ENCODE data around the gene CAMK1. TPM values are rescaled to one million over a fixed set of nuclear protein-coding genes. Genes with fewer than 3 reads are reported as not detected.

The CAMK1 gene
- polyA plus RNA-seq, 1 donor (not counting 4 experiments of a cell fraction or from before 2014, with no cell fraction given), result 2.3 TPM

GRCh38 chr3:9731206-9732079 lies 38.3 kb downstream of the CAMK1 start, which contains the start of gene BRPF1:
TSS of gene BRPF1 (plus strand) at chr3:9731735. CDS start at chr3:9734141, 2,406 bp downstream.
- Histone ChIP-seq H3K79me2 (ENCODE audit: control insufficient read depth, insufficient read depth, low read length) (peaks cover 36% of the 10 kb centered on the region), H4K20me1 (ENCODE audit: control insufficient read depth, extremely low read depth, insufficient read depth, low read length) (peaks cover 6% of the 10 kb centered on the region), H3K27ac (ENCODE audit: control insufficient read depth, insufficient read depth, low read length) (peak within 1 kb of the TSS; percentile 97), H2AFZ (ENCODE audit: control insufficient read depth, low read length) (peak within 1 kb of the TSS; percentile 96), H3K9me1 (ENCODE audit: control insufficient read depth, extremely low read depth, insufficient read depth, low read length) (no peaks in the 10 kb centered on the region), H3K9ac (ENCODE audit: control insufficient read depth, extremely low read depth, insufficient read depth, low read length) (peak within 1 kb of the TSS; percentile 98), H3K36me3 (ENCODE audit: control insufficient read depth in 2 of 2, extremely low read depth in 1 of 2, insufficient read depth in 2 of 2, low read length in 2 of 2) (peaks cover 11% of the 10 kb centered on the region in 2 experiments), H3K27me3 (ENCODE audit: control insufficient read depth, extremely low read depth, insufficient read depth, low read length) (no peaks in the 10 kb centered on the region), H3K9me3 (ENCODE audit: control insufficient read depth, low read depth, low read length) (no peaks in the 10 kb centered on the region), H3K4me2 (ENCODE audit: control insufficient read depth, extremely low read depth, insufficient read depth, low read depth, low read length) (peak within 1 kb of the TSS; percentile 100), H3K4me1 (ENCODE audit: control insufficient read depth, extremely low read depth, insufficient read depth, low read length) (peaks cover 15% of the 10 kb centered on the region), H3K4me3 (ENCODE audit: control insufficient read depth in 2 of 3, extremely low read depth in 1 of 3, insufficient read depth in 2 of 3, low read depth in 1 of 3, low read length in 3 of 3) (peak within 1 kb of the TSS; percentile 73 to 95 (median 82))
- dilution Hi-C loops (cut with MboI; ENCODE audit: extremely low pct_ligation_motif_present, low sequenced_read_pairs), result no loop called here
- TF ChIP-seq CTCF (optimal IDR thresholded peaks at IDR 0.05 in 1 of 3, IDR thresholded peaks at IDR 0.05 in 1 of 3, conservative IDR thresholded peaks at IDR 0.05 in 1 of 3; ENCODE audit: extremely low read depth in 1 of 3, insufficient read depth in 2 of 3, low read length in 3 of 3) (peak in 1 of 3 experiments; percentile 14), EZH2 (IDR thresholded peaks at IDR 0.05; ENCODE audit: low read length) (no peak)
- no peak for FAIRE-seq
- peak; percentile 87 for DNase-seq (ENCODE audit: low read depth, low spot score)

DNA sequence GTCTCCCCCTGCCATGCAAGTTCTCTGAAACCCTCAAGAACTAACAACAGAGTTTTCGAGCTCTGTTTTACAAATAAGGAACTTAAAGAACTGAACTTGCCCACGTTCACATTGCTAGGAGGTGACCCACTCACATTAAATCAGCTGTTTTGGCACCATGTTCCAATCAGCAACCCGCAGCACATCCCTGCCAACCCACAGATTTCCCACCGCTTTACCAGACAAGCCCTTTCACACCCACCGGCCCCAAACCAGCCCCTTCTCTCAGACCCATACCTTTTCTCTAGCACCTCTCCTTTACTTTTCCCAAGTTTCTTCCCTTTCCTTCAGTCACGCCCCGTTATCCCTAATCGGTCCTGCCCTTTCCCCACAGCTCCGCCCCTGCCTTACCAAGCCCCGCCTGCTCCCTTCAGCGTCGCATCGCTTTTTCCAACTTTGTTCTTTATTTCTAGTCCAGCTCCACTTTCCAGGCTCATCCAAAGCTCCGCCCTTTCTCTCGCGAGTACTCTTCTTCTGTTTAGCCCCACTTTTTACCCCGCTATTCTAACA lies 39.0 kb downstream of the CAMK1 start:
- Histone ChIP-seq H3K4me2 (ENCODE audit: control insufficient read depth, extremely low read depth, insufficient read depth, low read depth, low read length) (peak overlapping the region; percentile 82), H3K9me1 (ENCODE audit: control insufficient read depth, extremely low read depth, insufficient read depth, low read length) (no peaks in the 10 kb centered on the region), H3K27ac (ENCODE audit: control insufficient read depth, insufficient read depth, low read length) (peak overlapping the region; percentile 45), H2AFZ (ENCODE audit: control insufficient read depth, low read length) (peak overlapping the region; percentile 59), H3K4me3 (ENCODE audit: control insufficient read depth in 2 of 3, extremely low read depth in 1 of 3, insufficient read depth in 2 of 3, low read depth in 1 of 3, low read length in 3 of 3) (peak overlapping the region; percentile 51 to 73 (median 61)), H3K27me3 (ENCODE audit: control insufficient read depth, extremely low read depth, insufficient read depth, low read length) (no peaks in the 10 kb centered on the region), H3K9me3 (ENCODE audit: control insufficient read depth, low read depth, low read length) (no peaks in the 10 kb centered on the region), H4K20me1 (ENCODE audit: control insufficient read depth, extremely low read depth, insufficient read depth, low read length) (peaks cover 6% of the 10 kb centered on the region), H3K4me1 (ENCODE audit: control insufficient read depth, extremely low read depth, insufficient read depth, low read length) (peaks cover 15% of the 10 kb centered on the region), H3K9ac (ENCODE audit: control insufficient read depth, extremely low read depth, insufficient read depth, low read length) (peak overlapping the region; percentile 98), H3K36me3 (ENCODE audit: control insufficient read depth in 2 of 2, extremely low read depth in 1 of 2, insufficient read depth in 2 of 2, low read length in 2 of 2) (peaks cover 9 to 11% of the 10 kb centered on the region in 2 experiments), H3K79me2 (ENCODE audit: control insufficient read depth, insufficient read depth, low read length) (peaks cover 33% of the 10 kb centered on the region)
- TF ChIP-seq EZH2 (IDR thresholded peaks at IDR 0.05; ENCODE audit: low read length), result no peak
- DNase-seq (ENCODE audit: low read depth, low spot score) (no peak), FAIRE-seq (no peak)
- dilution Hi-C loops (cut with MboI; ENCODE audit: extremely low pct_ligation_motif_present, low sequenced_read_pairs), result no loop called here
